Suprapubic skin (tissue), 3 donors: Measurements from ENCODE around the gene SLIT1.

Experiments
- CTCF ChIP-seq, 2 donors: fragments of 200-600 bp in 1 of 2; fragments of 450-650 bp in 1 of 2; sonication (generic) in 1 of 2; IDR thresholded peaks; one replicate each; pipeline ENCODE4 v1.5.1; 2016 to 2019; ENCODE audit warnings: antibody characterized with exemption in 2 of 2, mild to moderate bottlenecking in 1 of 2, moderate library complexity in 1 of 2
- EP300 ChIP-seq: sonication (generic); formaldehyde crosslinking; IDR thresholded peaks from one replicate; pipeline ENCODE4 v1.6.1; 2017; ENCODE audit warnings: antibody characterized with exemption
- POLR2A ChIP-seq, 2 donors: fragments of 450-650 bp; IDR thresholded peaks; one replicate each; pipeline ENCODE4 v1.6.1; 2017; ENCODE audit warnings: antibody characterized with exemption in 2 of 2, mild to moderate bottlenecking in 2 of 2, moderate library complexity in 2 of 2

GRCh38 chr10:97228775-97229157 is 43.0 kb upstream of the SLIT1 start:
- TF ChIP-seq CTCF (IDR thresholded peaks at IDR 0.05) = no peak
- no peak for TF ChIP-seq POLR2A (IDR thresholded peaks at IDR 0.05)
- TF ChIP-seq EP300 = no peak
